Stimulated activated memory B cell treated with anti-CD40 and anti-IgM and Interleukin-4, amounts not matched to agents 10 μg/mL and 1 μg/mL and 100 μg/mL, for 72 hours (primary cell): ENCODE results near the gene NOBOX.
"Not testable (repeated sequence)": the region's sequence is repeated elsewhere in the genome, so short reads cannot be mapped to it uniquely, and the experiment has no call there.

Experiments
- ATAC-seq: fragments of 150-1000 bp; cut with Tn5 transposase; 2 replicates; pipeline ENCODE4 v1.10.0; 2021
- H3K27ac Mint-ChIP-seq: one replicate; pipeline ENCODE4 v1.8.0; 2022; ENCODE audit warnings: mild to moderate bottlenecking, mixed read lengths
- H3K27me3 Mint-ChIP-seq: one replicate; pipeline ENCODE4 v1.8.0; 2022; ENCODE audit warnings: mixed read lengths
- H3K36me3 Mint-ChIP-seq: one replicate; pipeline ENCODE4 v1.8.0; 2022; ENCODE audit warnings: mixed read lengths
- H3K4me1 Mint-ChIP-seq: one replicate; pipeline ENCODE4 v1.8.0; 2022; ENCODE audit warnings: mixed read lengths
- H3K4me3 Mint-ChIP-seq: one replicate; pipeline ENCODE4 v1.8.0; 2022; ENCODE audit warnings: mild to moderate bottlenecking, moderate library complexity, mixed read lengths
- H3K9me3 Mint-ChIP-seq: one replicate; pipeline ENCODE4 v1.8.0; 2022; ENCODE audit warnings: mixed read lengths

NOBOX gene

DNA sequence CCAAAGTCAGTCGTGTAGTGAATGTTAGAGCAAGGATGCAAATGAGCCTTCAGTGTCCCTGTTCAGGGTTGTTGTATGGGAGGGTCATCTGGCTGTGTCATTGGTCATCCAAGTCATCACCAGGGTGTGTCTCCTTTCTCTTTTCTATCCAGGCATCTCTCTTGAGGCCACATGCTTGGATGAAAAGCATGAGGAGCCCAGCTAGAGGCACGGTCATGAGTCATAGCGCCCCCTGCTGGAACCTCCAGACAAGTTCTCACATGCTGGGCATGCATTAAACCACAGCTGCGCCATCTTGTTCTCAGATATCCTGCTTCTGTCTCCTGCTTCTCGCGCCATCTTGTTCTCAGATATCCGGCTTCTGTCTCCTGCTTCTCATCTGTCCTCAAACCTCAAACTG lies 34.3 kb downstream of the NOBOX start:
- not testable (repeated sequence) for H3K27ac Mint-ChIP-seq, H3K4me1 Mint-ChIP-seq, H3K36me3 Mint-ChIP-seq, H3K4me3 Mint-ChIP-seq, ATAC-seq, H3K27me3 Mint-ChIP-seq, H3K9me3 Mint-ChIP-seq

DNA sequence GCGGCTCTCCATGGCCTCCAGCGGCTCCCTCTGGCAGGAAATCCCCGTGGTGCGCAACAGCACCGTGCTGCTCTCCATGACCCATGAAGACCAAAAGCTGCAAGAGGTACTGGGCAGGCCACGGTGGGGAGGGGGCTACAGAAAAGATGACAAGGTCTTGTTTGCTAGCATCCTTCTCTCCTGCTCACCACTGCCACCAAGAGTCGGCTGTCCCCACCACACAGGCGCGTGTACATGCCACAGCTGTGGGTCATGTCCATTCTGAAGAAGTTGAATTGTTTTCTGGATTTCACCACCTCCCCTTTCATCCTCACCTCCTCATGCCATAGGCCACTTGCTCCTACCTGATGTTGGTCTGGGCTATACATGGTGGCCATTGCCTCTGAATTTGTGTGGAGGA lies 36.2 kb downstream of the NOBOX start:
- H3K9me3 Mint-ChIP-seq, ATAC-seq, H3K27ac Mint-ChIP-seq, H3K27me3 Mint-ChIP-seq, H3K4me1 Mint-ChIP-seq, H3K4me3 Mint-ChIP-seq, H3K36me3 Mint-ChIP-seq: not testable (repeated sequence)

DNA sequence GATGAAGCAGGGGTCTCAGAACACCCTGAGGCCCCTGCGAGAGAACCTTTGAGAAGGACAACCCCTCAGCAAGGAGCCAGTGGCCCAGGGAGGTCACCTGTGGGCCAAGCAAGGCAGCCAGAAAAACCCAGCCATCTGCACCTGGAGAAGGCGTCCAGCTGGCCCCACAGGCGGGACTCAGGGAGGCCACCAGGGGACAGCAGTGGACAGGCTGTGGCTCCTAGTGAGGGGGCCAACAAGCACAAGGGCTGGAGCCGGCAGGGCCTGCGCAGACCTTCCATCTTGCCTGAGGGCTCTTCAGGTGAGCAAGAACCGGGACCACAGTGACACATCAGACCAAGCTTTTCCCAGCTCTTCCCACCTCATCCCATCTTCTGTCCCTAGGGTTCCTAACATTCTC lies 38.0 kb downstream of the NOBOX start:
- not testable (repeated sequence) for H3K27ac Mint-ChIP-seq, H3K4me1 Mint-ChIP-seq, H3K27me3 Mint-ChIP-seq, H3K36me3 Mint-ChIP-seq, ATAC-seq, H3K4me3 Mint-ChIP-seq, H3K9me3 Mint-ChIP-seq

DNA sequence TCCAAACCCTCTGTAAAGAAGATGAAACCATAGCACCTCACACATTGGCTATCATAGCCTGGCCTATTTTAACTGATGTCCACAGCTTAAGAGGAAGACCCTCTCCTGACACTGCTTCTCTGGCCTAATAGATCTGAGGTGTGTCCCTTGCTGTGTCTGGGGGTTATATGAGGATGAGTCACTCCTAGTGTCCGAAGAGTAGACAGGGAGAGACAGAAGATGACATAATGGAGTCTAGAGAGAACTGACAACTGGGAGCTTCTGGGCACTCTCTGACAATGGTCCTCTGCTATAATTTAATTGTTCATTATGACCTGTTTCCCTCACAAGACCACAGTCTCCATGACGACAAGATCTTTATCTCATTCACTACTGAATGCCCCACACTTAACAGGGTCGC lies 41.4 kb downstream of the NOBOX start:
- ATAC-seq, H3K27me3 Mint-ChIP-seq: not testable (repeated sequence)

DNA sequence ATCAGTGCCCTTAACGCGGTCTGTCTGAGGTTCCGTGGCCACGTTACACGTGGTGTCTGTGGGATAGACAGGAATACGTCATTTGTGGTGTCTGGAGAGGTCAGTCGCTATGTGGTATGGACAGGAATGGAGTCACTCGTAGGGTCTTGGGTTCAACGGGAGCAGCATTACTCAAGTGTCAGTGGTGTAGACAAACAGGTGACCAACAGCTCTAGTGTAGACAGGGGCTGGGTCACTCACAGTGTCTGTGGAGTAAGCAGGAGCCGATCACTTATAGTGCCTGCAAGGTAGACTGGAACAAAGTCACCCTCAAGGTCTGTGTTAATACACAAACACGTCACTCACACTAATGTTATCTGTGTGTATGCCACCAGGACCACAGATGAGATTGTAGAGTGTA lies 46.6 kb downstream of the NOBOX start:
- H3K4me3 Mint-ChIP-seq, ATAC-seq, H3K36me3 Mint-ChIP-seq: not testable (repeated sequence)

More for the DNA sequence above, 41.4 kb downstream of the NOBOX start:
- not testable (repeated sequence) for H3K27ac Mint-ChIP-seq, H3K9me3 Mint-ChIP-seq, H3K4me1 Mint-ChIP-seq, H3K4me3 Mint-ChIP-seq, H3K36me3 Mint-ChIP-seq

DNA sequence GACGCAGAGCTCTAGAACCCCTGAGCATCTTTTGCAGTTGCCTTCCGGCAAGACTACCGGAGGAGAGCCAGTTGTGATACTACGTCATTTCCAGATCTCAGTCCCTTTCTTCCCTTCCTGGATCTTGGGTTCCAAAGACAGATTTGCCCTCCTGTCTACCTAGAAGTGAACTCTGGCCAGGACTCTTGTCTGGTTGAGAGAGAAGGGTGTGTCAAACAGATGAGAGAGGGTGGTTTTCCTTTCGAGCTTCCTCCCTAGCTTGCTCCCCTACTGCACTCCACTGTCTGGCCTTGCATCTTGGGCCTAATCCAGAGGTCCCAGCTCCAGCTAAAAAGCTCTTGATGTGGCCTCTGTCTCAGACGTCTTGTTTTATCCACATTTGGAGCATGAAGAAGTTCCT lies 47.3 kb downstream of the NOBOX start:
- ATAC-seq, H3K27ac Mint-ChIP-seq, H3K36me3 Mint-ChIP-seq, H3K9me3 Mint-ChIP-seq, H3K27me3 Mint-ChIP-seq, H3K4me3 Mint-ChIP-seq: not testable (repeated sequence)
- H3K4me1 Mint-ChIP-seq, result peaks cover 13% of the 10 kb centered on the region

More for the DNA sequence above, 46.6 kb downstream of the NOBOX start:
- not testable (repeated sequence) for H3K9me3 Mint-ChIP-seq, H3K27me3 Mint-ChIP-seq, H3K27ac Mint-ChIP-seq
- H3K4me1 Mint-ChIP-seq, result peaks cover 13% of the 10 kb centered on the region

DNA sequence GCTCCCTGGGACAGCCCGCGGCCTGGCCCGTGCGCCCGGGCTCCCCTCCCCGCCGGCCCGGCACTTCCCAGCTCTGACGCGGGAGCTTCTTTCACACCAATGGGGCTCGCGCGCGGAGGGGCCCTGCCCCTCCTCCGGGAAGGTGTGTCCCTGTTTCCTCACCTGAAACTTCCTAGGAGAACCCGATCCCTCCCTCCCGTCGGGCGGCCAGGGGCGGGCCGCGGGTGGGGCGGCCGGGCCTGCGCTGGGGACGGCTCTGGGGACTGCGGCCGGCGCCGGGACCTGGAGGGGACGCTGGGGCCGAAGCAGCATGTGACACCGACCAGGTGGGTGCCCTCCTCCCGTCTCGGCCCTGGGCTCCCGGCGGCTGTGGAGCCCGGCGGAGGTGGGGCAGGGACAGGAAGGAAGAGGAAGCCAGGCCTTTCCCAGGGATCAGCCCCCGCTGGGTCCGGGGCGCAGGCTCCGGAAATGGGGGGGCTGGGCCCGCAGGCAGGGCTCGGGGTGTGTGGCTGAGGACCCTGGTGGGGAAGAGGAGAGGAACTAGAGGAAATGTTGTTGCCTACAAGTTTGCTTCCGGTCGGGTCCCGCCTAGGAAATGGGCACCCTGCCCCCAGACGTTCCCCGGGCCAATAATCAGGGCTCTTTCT lies 48.2 kb downstream of the NOBOX start, which contains the start of gene ARHGEF5:
Gene ARHGEF5, plus strand, starts transcription at position 227 of the 647 bp plus-strand sequence. CDS start 7,268 bp downstream, outside the sequence.
- peaks cover 13% of the 10 kb centered on the region for H3K4me1 Mint-ChIP-seq

DNA sequence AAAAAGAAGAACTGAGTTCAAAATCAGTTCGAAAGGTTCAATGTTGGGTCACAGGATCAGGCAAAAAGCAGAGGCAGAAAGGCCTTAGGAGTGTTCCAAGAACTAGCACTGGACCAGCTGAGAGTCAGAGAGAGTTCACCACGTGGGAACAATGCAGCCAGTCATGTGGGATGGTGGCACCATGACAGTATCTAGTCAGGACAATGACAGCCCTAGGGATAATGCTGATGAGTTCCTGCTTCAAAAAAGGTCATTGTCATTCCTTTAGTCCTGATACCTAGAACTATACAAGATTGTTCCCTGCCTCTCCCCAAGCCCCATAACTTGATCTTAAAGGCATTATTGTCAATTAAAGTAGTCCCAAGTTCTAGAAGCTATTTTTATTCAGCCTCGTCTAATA lies 51.8 kb downstream of the NOBOX start:
- peaks cover 13% of the 10 kb centered on the region for H3K4me1 Mint-ChIP-seq
- H3K27me3 Mint-ChIP-seq, H3K9me3 Mint-ChIP-seq, H3K4me3 Mint-ChIP-seq, H3K36me3 Mint-ChIP-seq, ATAC-seq, H3K27ac Mint-ChIP-seq: not testable (repeated sequence)

More for the DNA sequence above, 48.2 kb downstream of the NOBOX start, which contains the start of gene ARHGEF5:
- peak within 1 kb of the TSS; percentile 78 for H3K4me3 Mint-ChIP-seq
- H3K9me3 Mint-ChIP-seq, H3K27ac Mint-ChIP-seq, H3K27me3 Mint-ChIP-seq, H3K36me3 Mint-ChIP-seq: not testable (repeated sequence)
- ATAC-seq, result peak; percentile 84

DNA sequence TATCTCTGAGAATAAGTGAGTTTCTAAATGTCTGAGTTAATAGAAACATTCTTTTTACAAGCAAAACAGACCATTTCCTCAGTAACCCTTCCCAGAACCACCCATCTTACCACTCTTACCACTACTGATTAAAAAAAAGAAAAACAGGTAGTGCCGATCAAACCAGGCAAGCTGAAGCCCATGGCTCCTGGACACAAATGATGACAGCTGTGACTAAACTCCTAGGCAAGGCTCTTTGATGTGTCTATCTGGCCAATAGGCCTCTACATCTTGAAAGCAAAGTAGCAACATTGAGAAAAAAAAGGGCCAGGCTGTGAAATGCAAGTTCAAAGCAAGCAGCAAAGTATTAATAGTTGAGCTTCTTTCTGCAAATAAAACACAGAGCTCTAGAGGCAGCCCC lies 54.9 kb downstream of the NOBOX start:
- peak; percentile 39 for ATAC-seq
- not testable (repeated sequence) for H3K4me1 Mint-ChIP-seq, H3K27me3 Mint-ChIP-seq, H3K4me3 Mint-ChIP-seq, H3K9me3 Mint-ChIP-seq, H3K27ac Mint-ChIP-seq, H3K36me3 Mint-ChIP-seq
